GM12801 (cell line): ENCODE results near the gene NME9.

Source experiments
- CTCF ChIP-seq: IDR thresholded peaks from one replicate; pipeline ENCODE4 v1.5.1; 2011; ENCODE audit warnings: control low read depth; ENCODE audit not compliant: insufficient read length; ENCODE audit errors: extremely low read depth

Gene NME9

DNA sequence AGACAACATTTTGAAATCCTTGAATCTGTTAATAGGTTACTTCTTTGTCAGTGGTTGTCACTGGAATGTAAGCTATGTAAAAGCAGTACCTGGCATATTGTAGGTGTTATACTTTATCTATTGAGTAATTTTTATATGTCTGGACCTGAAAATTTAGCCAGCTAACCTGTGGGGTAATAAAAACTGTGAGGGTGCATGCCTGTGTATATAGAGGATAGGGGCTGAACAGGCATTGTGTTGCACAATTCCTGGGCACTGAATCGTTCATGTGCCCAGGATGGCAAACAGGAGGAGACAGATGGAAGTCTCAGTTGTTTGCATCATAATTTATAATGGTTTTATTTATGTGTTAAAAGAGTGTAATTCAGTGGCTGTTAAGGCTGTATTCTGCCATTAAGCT lies 75.4 kb downstream of the NME9 start:
- TF ChIP-seq CTCF: no peak

DNA sequence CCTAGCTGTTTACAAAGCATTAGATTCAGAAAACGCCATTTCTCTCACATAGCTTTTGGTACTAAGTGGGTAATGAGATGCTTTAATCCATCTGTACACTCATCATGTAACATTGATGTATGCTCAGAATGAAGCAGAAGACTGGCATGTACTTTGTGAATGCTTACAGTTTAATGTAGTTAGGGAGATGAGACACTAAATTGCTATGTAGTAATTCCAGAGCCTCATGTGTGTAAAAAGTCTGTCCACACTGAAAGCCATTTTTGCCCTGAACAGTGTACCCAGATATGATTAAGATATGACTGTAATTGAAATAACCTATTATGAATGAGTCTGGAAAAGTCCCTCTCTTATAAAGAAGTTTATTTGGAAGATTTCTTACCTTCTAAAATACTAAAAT lies 76.0 kb downstream of the NME9 start:
- no peak for TF ChIP-seq CTCF
